ENCODE measurements around the gene SMARCA5. TPM values are rescaled to one million over a fixed set of nuclear protein-coding genes. Genes with fewer than 3 reads are reported as not detected.

The SMARCA5 gene
- total RNA-seq, 4 donors from 2014 or later, result 21.5 to 35.9 (median 26.2) TPM

DNA sequence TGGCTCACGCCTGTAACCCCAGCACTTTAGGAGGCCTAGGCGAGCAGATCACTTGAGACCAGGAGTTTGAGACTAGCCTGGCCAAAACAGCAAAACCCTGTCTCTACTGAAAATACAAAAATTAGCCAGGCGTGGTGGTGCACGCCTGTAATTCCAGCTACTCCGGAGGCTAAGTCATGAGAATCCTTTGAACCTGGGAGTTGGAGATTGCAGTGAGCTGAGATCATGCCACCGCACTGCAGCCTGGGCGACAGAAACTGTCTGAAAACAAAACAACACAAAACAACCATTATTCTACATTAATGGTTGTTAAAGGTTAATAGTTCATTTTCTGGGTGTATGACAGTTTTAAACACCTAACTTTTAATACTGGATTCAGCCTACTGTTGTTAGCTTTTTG is 1.6 kb upstream of the SMARCA5 start:
- TF ChIP-seq CTCF (IDR thresholded peaks at IDR 0.05) (no peak), POLR2A (IDR thresholded peaks at IDR 0.05) (no peak)
- Histone ChIP-seq H3K27me3 (no peaks in the 10 kb centered on the region), H3K9me3 (no peaks in the 10 kb centered on the region), H3K27ac (no peak overlapping the region), H3K4me1 (peaks cover 0 to 23% (median 6%) of the 10 kb centered on the region in 4 donors), H3K36me3 (no peaks in the 10 kb centered on the region), H3K4me3 (no peak overlapping the region)
- DNase-seq, result no peak

GRCh38 chr4:143512978-143513313 is 556 bp upstream of the SMARCA5 start:
- TF ChIP-seq CTCF (IDR thresholded peaks at IDR 0.05) (no peak), POLR2A (IDR thresholded peaks at IDR 0.05) (no peak)
- Histone ChIP-seq H3K4me3 (peak overlapping the region; percentile 79 to 95 (median 86)), H3K27ac (peak overlapping the region; percentile 97 to 100 (median 98)), H3K27me3 (no peaks in the 10 kb centered on the region), H3K36me3 (peaks cover 0 to 9% (median 0%) of the 10 kb centered on the region in 3 donors), H3K4me1 (peaks cover 0 to 24% (median 6%) of the 10 kb centered on the region in 4 donors), H3K9me3 (no peaks in the 10 kb centered on the region)
- DNase-seq, result no peak

GRCh38 chr4:143514169-143514495 is 630 bp downstream of the SMARCA5 start:
- Histone ChIP-seq H3K4me1 (peaks cover 0 to 28% (median 6%) of the 10 kb centered on the region in 4 donors), H3K9me3 (no peaks in the 10 kb centered on the region), H3K27me3 (no peaks in the 10 kb centered on the region), H3K36me3 (peaks cover 0 to 15% (median 0%) of the 10 kb centered on the region in 3 donors), H3K4me3 (peak overlapping the region; percentile 79 to 95 (median 86)), H3K27ac (peak overlapping the region; percentile 97 to 100 (median 98))
- DNase-seq, result no peak
- no peak for TF ChIP-seq POLR2A (IDR thresholded peaks at IDR 0.05)
- no peak for TF ChIP-seq CTCF (IDR thresholded peaks at IDR 0.05)

GRCh38 chr4:143514497-143514896 is 995 bp downstream of the SMARCA5 start:
- peak; percentile 25 to 64 (median 62) for DNase-seq
- H3K27me3 ChIP-seq, result no peaks in the 10 kb centered on the region

GRCh38 chr4:143514901-143515300 is 1.4 kb downstream of the SMARCA5 start:
- H3K27ac ChIP-seq, result peak overlapping the region in 3 of 4 donors; percentile 97 to 98 (median 98)
- no peak for TF ChIP-seq POLR2A (IDR thresholded peaks at IDR 0.05)
- H3K27me3 ChIP-seq, result no peaks in the 10 kb centered on the region
- peak overlapping the region; percentile 79 to 95 (median 86) for H3K4me3 ChIP-seq
- peaks cover 0 to 21% (median 0%) of the 10 kb centered on the region in 3 donors for H3K36me3 ChIP-seq
- H3K4me1 ChIP-seq, result peaks cover 0 to 32% (median 6%) of the 10 kb centered on the region in 4 donors
- no peaks in the 10 kb centered on the region for H3K9me3 ChIP-seq
- no peak for DNase-seq

More at GRCh38 chr4:143514497-143514896, 995 bp downstream of the SMARCA5 start:
- peaks cover 0 to 31% (median 6%) of the 10 kb centered on the region in 4 donors for H3K4me1 ChIP-seq
- peaks cover 0 to 19% (median 0%) of the 10 kb centered on the region in 3 donors for H3K36me3 ChIP-seq
- no peaks in the 10 kb centered on the region for H3K9me3 ChIP-seq
- H3K4me3 ChIP-seq, result peak overlapping the region; percentile 79 to 95 (median 86)
- H3K27ac ChIP-seq, result peak overlapping the region; percentile 97 to 100 (median 98)
- no peak for TF ChIP-seq CTCF (IDR thresholded peaks at IDR 0.05)
- no peak for TF ChIP-seq POLR2A (IDR thresholded peaks at IDR 0.05)

DNA sequence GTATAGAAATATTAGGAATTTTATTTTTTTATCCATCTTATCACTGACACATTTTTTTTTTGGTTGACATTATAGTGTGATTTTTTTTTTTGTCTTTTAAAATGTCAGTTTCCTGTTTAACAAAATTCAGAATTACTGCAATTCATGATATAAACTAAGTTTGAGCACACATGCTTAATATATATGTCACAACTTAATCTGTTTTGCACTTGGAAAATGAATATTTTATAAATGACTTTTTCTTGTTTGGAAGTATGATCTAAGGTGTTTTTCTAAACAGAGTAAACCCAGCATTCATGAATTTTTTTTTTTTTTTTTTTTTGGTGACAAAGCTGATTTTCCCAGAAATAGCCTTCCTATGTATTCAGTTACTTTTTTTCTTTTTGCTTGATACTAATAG is 2.4 kb downstream of the SMARCA5 start:
- Histone ChIP-seq H3K9me3 (no peaks in the 10 kb centered on the region), H3K27ac (no peak overlapping the region), H3K4me3 (peak overlapping the region in 1 of 4 donors; percentile 79), H3K36me3 (peaks cover 0 to 21% (median 0%) of the 10 kb centered on the region in 3 donors), H3K4me1 (peaks cover 0 to 32% (median 6%) of the 10 kb centered on the region in 4 donors), H3K27me3 (no peaks in the 10 kb centered on the region)
- no peak for DNase-seq
- TF ChIP-seq POLR2A (IDR thresholded peaks at IDR 0.05) (no peak), CTCF (IDR thresholded peaks at IDR 0.05) (no peak)

All from Peyer's patch (tissue), 4 donors.